Liver (tissue), 9 donors: ENCODE data around the gene CREB3L1. TPM values are rescaled to one million over a fixed set of nuclear protein-coding genes. Genes with fewer than 3 reads are reported as not detected.

Experiments
- DNase-seq: peaks from one replicate; pipeline ENCODE4 v3.0.0-alpha.2; 2017; ENCODE audit warnings: low spot score
- H3K27ac ChIP-seq, 2 donors: one replicate each; pipeline ENCODE4 v1.7.0; 2013; ENCODE audit warnings: inconsistent platforms in 2 of 2, low read length in 2 of 2, control low read depth in 1 of 2, low read depth in 1 of 2, mild to moderate bottlenecking in 1 of 2
- H3K27me3 ChIP-seq, 4 donors: one replicate each; pipeline versions ENCODE4 v1.6.1 to v1.7.0; 2013; ENCODE audit warnings: low read length in 3 of 4, inconsistent platforms in 1 of 4, mild to moderate bottlenecking in 1 of 4, moderate library complexity in 1 of 4; ENCODE audit not compliant: control insufficient read depth in 4 of 4, insufficient read depth in 4 of 4
- H3K36me3 ChIP-seq, 4 donors: one replicate each; pipeline versions ENCODE4 v1.6.1 to v1.7.0; 2013; ENCODE audit warnings: low read length in 3 of 4, mild to moderate bottlenecking in 3 of 4, low read depth in 1 of 4, moderate library complexity in 1 of 4; ENCODE audit not compliant: control insufficient read depth in 4 of 4, insufficient read depth in 3 of 4
- H3K4me1 ChIP-seq, 4 donors: one replicate each; pipeline versions ENCODE4 v1.6.1 to v1.7.0; 2013; ENCODE audit warnings: low read length in 3 of 4, mild to moderate bottlenecking in 3 of 4, moderate library complexity in 1 of 4; ENCODE audit not compliant: control insufficient read depth in 4 of 4, insufficient read depth in 4 of 4
- H3K4me3 ChIP-seq, 3 donors: one replicate each; pipeline versions ENCODE4 v1.6.1 to v1.7.0; 2013; ENCODE audit warnings: low read length in 3 of 3, control low read depth in 1 of 3, low read depth in 1 of 3, mild to moderate bottlenecking in 1 of 3
- H3K9ac ChIP-seq, 2 donors: one replicate each; pipeline ENCODE4 v1.7.0; 2013; ENCODE audit warnings: low read length in 2 of 2, mild to moderate bottlenecking in 2 of 2, moderate library complexity in 2 of 2, control low read depth in 1 of 2, low read depth in 1 of 2
- H3K9me3 ChIP-seq, 4 donors: one replicate each; pipeline versions ENCODE4 v1.6.1 to v1.7.0; 2013; ENCODE audit warnings: low read length in 3 of 4; ENCODE audit not compliant: control insufficient read depth in 4 of 4
- EGR1 ChIP-seq, 2 donors: IDR thresholded peaks; 2 replicates each; pipeline ENCODE4 v1.6.1; 2016 to 2018; ENCODE audit warnings: antibody characterized with exemption in 2 of 2, low read depth in 2 of 2
- FOXA1 ChIP-seq: IDR thresholded peaks from 2 replicates; pipeline ENCODE4 v1.6.1; 2016; ENCODE audit warnings: antibody characterized with exemption
- FOXA2 ChIP-seq: IDR thresholded peaks from 2 replicates; pipeline ENCODE4 v1.6.1; 2016; ENCODE audit warnings: antibody characterized with exemption
- GABPA ChIP-seq, 2 donors: IDR thresholded peaks in 1 of 2; conservative IDR thresholded peaks in 1 of 2; 2 replicates each; pipeline ENCODE4 v1.6.1; 2016; ENCODE audit warnings: antibody characterized with exemption in 2 of 2, mild to moderate bottlenecking in 1 of 2, moderate library complexity in 1 of 2
- HNF4A ChIP-seq, 2 donors: conservative IDR thresholded peaks; 2 replicates each; pipeline ENCODE4 v1.6.1; 2016; ENCODE audit warnings: antibody characterized with exemption in 2 of 2, mild to moderate bottlenecking in 2 of 2
- HNF4G ChIP-seq: IDR thresholded peaks from 2 replicates; pipeline ENCODE4 v1.6.1; 2016; ENCODE audit warnings: antibody characterized with exemption
- JUND ChIP-seq, 2 donors: IDR thresholded peaks; 2 replicates each; pipeline ENCODE4 v1.6.1; 2016; ENCODE audit warnings: antibody characterized with exemption in 2 of 2
- NR2F2 ChIP-seq: IDR thresholded peaks from 2 replicates; pipeline ENCODE4 v1.6.1; 2016; ENCODE audit warnings: antibody characterized with exemption
- RAD21 ChIP-seq, 2 donors: IDR thresholded peaks; 2 replicates each; pipeline ENCODE4 v1.6.1; 2016; ENCODE audit warnings: antibody characterized with exemption in 2 of 2, mild to moderate bottlenecking in 2 of 2
- RXRA ChIP-seq, 2 donors: IDR thresholded peaks; 2 replicates each; pipeline ENCODE4 v1.6.1; 2017 to 2018; ENCODE audit warnings: antibody characterized with exemption in 2 of 2, mild to moderate bottlenecking in 1 of 2
- SP1 ChIP-seq: IDR thresholded peaks from 2 replicates; pipeline ENCODE4 v1.6.1; 2018; ENCODE audit warnings: antibody characterized with exemption, mild to moderate bottlenecking
- TAF1 ChIP-seq: conservative IDR thresholded peaks from 2 replicates; pipeline ENCODE4 v1.6.1; 2016; ENCODE audit warnings: antibody characterized with exemption, mild to moderate bottlenecking
- YY1 ChIP-seq: IDR thresholded peaks from 2 replicates; pipeline ENCODE4 v1.6.1; 2016; ENCODE audit warnings: antibody characterized with exemption, mild to moderate bottlenecking
- WGBS: extraction: QIAGEN DNeasy Blood & Tissue Kit; methylation state at CpG from one replicate; pipeline ENCODE4 v1.1.7; 2013; 5-methylcytosine and 5-hydroxymethylcytosine counted together
- polyA plus RNA-seq, 2 donors: library from polyadenylated mRNA; stranded (reverse) in 1 of 2; unstranded in 1 of 2; fragments of 200-250 nt in 1 of 2; fragments of >200 nt in 1 of 2; fragmentation: Nextera tagmentation in 1 of 2; extraction: Ambion mirVana in 1 of 2; gene quantifications; one replicate each; pipeline versions ENCODE4 v1.2.1 to v1.2.3, GENCODE V29; 2013 to 2015
- total RNA-seq, 2 donors: library from RNA; depleted of rRNA; stranded (reverse); fragments of >200 nt; gene quantifications; one replicate each; pipeline ENCODE4 v1.2.3, GENCODE V29; 2014
- TF ChIP-seq, protein P1 (sequence below): IDR thresholded peaks from 2 replicates; pipeline ENCODE4 v1.6.1; 2016; ENCODE audit warnings: antibody characterized with exemption
- TF ChIP-seq, protein P2 (sequence below): IDR thresholded peaks from 2 replicates; pipeline ENCODE4 v1.6.1; 2016; ENCODE audit warnings: antibody characterized with exemption
- TF ChIP-seq, protein P3 (sequence below): fragments of 150-350 bp; IDR thresholded peaks from 2 replicates; pipeline ENCODE4 v1.5.1; 2017; ENCODE audit warnings: improper control_type of control experiment, low read depth, low read length; ENCODE audit not compliant: missing input control
- TF ChIP-seq, protein P4 (sequence below): IDR thresholded peaks from 2 replicates; pipeline ENCODE4 v1.6.1; 2016; ENCODE audit warnings: antibody characterized with exemption, mild to moderate bottlenecking
- donor health status: healthy.
- donor health status: healthy.
- donor health status: healthy.
- donor health status: healthy.
- donor health status: healthy.

CREB3L1 gene
- total and polyA plus RNA-seq, 4 donors, result 0.14 to 1.3 (median 0.33) TPM

DNA sequence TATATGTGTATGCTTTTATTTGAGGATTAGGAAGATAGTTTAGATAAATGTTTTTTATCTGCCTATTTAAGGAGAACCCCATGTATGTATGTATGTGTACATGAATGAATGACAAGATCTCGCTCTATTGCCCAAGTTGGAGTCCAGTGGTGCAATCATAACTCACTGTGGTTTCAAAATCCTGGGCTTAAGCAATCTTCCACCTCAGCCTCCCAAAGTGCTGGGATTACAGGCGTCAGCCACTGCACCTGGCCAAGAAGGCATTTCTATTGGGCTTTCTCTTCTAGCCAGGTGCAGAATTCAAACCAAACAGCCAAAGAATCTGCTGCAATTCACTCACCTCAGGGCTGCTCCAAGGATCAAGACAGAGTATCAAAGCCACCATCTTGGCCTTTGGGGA lies 44.3 kb downstream of the CREB3L1 start:
- no peak overlapping the region for H3K4me3 ChIP-seq
- 38% methylated on average over 2 of the region's 2 CpGs for WGBS
- DNase-seq, result no peak
- no peak overlapping the region for H3K27ac ChIP-seq
- H3K4me1 ChIP-seq, result peaks cover 0 to 5% (median 0%) of the 10 kb centered on the region in 4 donors
- no peaks in the 10 kb centered on the region for H3K36me3 ChIP-seq
- TF ChIP-seq HNF4A (conservative IDR thresholded peaks at IDR 0.05) (peak; percentile 49 to 51), RXRA (IDR thresholded peaks at IDR 0.05) (peak in 1 of 2 donors; percentile 28)
- TF ChIP-seq, protein P1, sequence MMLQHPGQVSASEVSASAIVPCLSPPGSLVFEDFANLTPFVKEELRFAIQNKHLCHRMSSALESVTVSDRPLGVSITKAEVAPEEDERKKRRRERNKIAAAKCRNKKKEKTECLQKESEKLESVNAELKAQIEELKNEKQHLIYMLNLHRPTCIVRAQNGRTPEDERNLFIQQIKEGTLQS, result no peak
- no peak overlapping the region for H3K9ac ChIP-seq
- no peaks in the 10 kb centered on the region for H3K27me3 ChIP-seq
- H3K9me3 ChIP-seq, result no peaks in the 10 kb centered on the region

DNA sequence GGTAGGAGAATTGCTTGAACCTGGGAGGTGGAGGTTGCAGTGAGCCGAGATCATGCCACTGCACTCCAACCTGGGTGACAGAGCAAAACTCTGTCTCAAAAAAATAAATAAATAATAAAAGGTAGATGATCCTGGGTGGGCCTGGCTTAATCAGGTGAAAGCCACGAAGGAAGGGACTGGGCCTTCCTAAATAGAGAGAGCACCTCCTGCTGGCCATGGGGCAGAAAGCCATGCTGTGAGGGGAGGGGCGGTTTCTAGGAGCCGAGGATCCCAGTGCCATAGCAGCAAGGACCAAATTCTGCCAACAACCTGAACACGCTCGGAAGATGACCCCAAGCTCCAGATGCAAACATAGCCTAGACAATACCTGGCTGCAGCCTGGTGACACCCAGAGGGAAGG lies 45.3 kb downstream of the CREB3L1 start:
- peaks cover 0 to 5% (median 0%) of the 10 kb centered on the region in 4 donors for H3K4me1 ChIP-seq

DNA sequence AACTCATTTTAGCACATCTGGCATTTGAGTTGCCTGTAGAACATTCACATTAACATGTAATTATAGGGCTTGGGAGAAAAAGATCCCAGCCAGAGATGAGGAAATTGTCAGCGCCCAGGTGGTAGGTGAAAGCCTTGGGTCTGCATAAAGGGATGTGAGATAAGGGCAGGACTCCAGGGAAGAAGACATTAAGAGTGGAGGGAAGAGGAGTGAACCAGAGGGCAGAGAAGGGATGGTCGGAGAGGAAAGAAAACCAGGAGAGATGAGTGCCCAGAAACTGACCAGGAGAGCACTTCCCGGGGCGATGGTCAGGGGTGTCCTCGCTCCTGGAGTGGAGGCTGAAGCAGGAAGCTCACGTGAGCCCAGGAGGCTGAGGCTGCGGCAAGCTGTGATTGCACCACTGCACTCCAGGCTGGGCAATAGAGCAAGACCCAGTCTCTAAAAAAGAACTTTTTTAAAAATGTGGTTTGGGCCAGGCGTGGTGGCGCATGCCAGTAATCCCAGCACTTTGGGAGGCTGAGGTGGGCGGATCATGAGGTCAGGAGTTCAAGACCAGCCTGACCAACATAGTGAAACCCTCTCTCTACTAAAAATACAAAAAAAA lies 49.5 kb downstream of the CREB3L1 start:
- Histone ChIP-seq H3K27ac (no peak overlapping the region), H3K4me1 (no peaks in the 10 kb centered on the region), H3K36me3 (no peaks in the 10 kb centered on the region), H3K9me3 (no peaks in the 10 kb centered on the region), H3K4me3 (no peak overlapping the region), H3K9ac (no peak overlapping the region), H3K27me3 (peaks cover 0 to 11% (median under 1%) of the 10 kb centered on the region in 4 donors)
- WGBS, result 74% methylated on average over 10 of the region's 10 CpGs
- DNase-seq, result no peak
- no peak for TF ChIP-seq RAD21 (IDR thresholded peaks at IDR 0.05)
- TF ChIP-seq GABPA (IDR thresholded peaks at IDR 0.05 in 1 of 2, conservative IDR thresholded peaks at IDR 0.05 in 1 of 2), result no peak
- no peak for TF ChIP-seq JUND (IDR thresholded peaks at IDR 0.05)
- TF ChIP-seq, protein P2, sequence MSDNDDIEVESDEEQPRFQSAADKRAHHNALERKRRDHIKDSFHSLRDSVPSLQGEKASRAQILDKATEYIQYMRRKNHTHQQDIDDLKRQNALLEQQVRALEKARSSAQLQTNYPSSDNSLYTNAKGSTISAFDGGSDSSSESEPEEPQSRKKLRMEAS, result no peak
- TF ChIP-seq, protein P1, result no peak
- no peak for TF ChIP-seq RXRA (IDR thresholded peaks at IDR 0.05)
- no peak for TF ChIP-seq TAF1
- TF ChIP-seq EGR1 (IDR thresholded peaks at IDR 0.05; ENCODE audit: low read depth in 2 of 2), result no peak
- TF ChIP-seq NR2F2, result no peak
- no peak for TF ChIP-seq FOXA2
- no peak for TF ChIP-seq SP1
- no peak for TF ChIP-seq YY1
- TF ChIP-seq, protein P3, sequence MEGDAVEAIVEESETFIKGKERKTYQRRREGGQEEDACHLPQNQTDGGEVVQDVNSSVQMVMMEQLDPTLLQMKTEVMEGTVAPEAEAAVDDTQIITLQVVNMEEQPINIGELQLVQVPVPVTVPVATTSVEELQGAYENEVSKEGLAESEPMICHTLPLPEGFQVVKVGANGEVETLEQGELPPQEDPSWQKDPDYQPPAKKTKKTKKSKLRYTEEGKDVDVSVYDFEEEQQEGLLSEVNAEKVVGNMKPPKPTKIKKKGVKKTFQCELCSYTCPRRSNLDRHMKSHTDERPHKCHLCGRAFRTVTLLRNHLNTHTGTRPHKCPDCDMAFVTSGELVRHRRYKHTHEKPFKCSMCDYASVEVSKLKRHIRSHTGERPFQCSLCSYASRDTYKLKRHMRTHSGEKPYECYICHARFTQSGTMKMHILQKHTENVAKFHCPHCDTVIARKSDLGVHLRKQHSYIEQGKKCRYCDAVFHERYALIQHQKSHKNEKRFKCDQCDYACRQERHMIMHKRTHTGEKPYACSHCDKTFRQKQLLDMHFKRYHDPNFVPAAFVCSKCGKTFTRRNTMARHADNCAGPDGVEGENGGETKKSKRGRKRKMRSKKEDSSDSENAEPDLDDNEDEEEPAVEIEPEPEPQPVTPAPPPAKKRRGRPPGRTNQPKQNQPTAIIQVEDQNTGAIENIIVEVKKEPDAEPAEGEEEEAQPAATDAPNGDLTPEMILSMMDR, result no peak
- TF ChIP-seq, protein P4, sequence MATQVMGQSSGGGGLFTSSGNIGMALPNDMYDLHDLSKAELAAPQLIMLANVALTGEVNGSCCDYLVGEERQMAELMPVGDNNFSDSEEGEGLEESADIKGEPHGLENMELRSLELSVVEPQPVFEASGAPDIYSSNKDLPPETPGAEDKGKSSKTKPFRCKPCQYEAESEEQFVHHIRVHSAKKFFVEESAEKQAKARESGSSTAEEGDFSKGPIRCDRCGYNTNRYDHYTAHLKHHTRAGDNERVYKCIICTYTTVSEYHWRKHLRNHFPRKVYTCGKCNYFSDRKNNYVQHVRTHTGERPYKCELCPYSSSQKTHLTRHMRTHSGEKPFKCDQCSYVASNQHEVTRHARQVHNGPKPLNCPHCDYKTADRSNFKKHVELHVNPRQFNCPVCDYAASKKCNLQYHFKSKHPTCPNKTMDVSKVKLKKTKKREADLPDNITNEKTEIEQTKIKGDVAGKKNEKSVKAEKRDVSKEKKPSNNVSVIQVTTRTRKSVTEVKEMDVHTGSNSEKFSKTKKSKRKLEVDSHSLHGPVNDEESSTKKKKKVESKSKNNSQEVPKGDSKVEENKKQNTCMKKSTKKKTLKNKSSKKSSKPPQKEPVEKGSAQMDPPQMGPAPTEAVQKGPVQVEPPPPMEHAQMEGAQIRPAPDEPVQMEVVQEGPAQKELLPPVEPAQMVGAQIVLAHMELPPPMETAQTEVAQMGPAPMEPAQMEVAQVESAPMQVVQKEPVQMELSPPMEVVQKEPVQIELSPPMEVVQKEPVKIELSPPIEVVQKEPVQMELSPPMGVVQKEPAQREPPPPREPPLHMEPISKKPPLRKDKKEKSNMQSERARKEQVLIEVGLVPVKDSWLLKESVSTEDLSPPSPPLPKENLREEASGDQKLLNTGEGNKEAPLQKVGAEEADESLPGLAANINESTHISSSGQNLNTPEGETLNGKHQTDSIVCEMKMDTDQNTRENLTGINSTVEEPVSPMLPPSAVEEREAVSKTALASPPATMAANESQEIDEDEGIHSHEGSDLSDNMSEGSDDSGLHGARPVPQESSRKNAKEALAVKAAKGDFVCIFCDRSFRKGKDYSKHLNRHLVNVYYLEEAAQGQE, result no peak
- TF ChIP-seq FOXA1, result no peak
- TF ChIP-seq HNF4A (conservative IDR thresholded peaks at IDR 0.05), result no peak

More for the DNA sequence above, 45.3 kb downstream of the CREB3L1 start:
- Histone ChIP-seq H3K36me3 (no peaks in the 10 kb centered on the region), H3K27me3 (no peaks in the 10 kb centered on the region), H3K9ac (no peak overlapping the region), H3K4me3 (no peak overlapping the region), H3K27ac (no peak overlapping the region), H3K9me3 (no peaks in the 10 kb centered on the region)
- WGBS, result 85% methylated on average over 6 of the region's 6 CpGs
- DNase-seq, result no peak
- TF ChIP-seq HNF4G (no peak), TAF1 (no peak), NR2F2 (no peak), YY1 (no peak), GABPA (IDR thresholded peaks at IDR 0.05 in 1 of 2, conservative IDR thresholded peaks at IDR 0.05 in 1 of 2) (no peak), FOXA2 (no peak), SP1 (no peak), EGR1 (IDR thresholded peaks at IDR 0.05; ENCODE audit: low read depth in 2 of 2) (no peak), HNF4A (conservative IDR thresholded peaks at IDR 0.05) (no peak)
- TF ChIP-seq, protein P3, result no peak
